ENCODE measurements around the gene MPP2. TPM values are rescaled to one million over a fixed set of nuclear protein-coding genes. Genes with fewer than 3 reads are reported as not detected.
A peak's percentile ranks its signal among the peaks of the same experiment; 100 is the strongest.
"Not testable (repeated sequence)": the region's sequence is repeated elsewhere in the genome, so short reads cannot be mapped to it uniquely, and the experiment has no call there.

MPP2 gene
- total RNA-seq, 2 experiments from 2014 or later: 0.56 to 0.61 TPM

DNA sequence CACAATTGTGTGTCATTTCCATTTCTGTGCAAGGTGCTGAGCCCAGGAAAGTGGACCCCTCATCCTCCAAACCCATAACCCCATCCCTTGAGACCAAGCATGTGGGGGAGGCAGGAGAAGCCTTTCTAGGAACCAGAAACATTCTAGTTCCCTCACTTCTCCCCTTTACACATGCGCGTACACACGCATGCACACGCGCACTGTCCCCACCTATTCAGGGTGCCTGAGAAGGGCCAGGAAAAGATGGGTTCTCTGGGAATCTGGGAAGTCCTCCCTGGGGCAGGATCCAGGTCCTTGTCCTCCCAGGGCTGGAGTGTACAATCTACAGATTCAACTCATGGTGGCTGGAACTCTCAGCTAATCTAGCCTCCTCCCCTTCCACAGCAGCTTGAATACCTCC is 32.5 kb upstream of the MPP2 start:
- Mint-ChIP-seq H3K4me1 (peaks cover 11% of the 10 kb centered on the region), H3K27ac (no peak overlapping the region), H3K4me3 (no peak overlapping the region), H3K27me3 (peaks cover 26% of the 10 kb centered on the region), H3K36me3 (no peaks in the 10 kb centered on the region), H3K9me3 (ENCODE audit: low read depth) (no peaks in the 10 kb centered on the region)
- DNase-seq (no peak), ATAC-seq (no peak)
- CTCF ChIA-PET: interaction anchor here (1.2 to 1.5 kb wide), 3 partner anchors 29 to 162 kb away, joined by 3 read pairs; no protein-coding TSS in a partner anchor

GRCh38 chr17:43939452-43939851 is 32.1 kb upstream of the MPP2 start:
- ATAC-seq; H3K4me1 Mint-ChIP-seq; H3K36me3 Mint-ChIP-seq; H3K4me3 Mint-ChIP-seq; H3K9me3 Mint-ChIP-seq (ENCODE audit: low read depth); DNase-seq; H3K27ac Mint-ChIP-seq: not testable (repeated sequence)
- peaks cover 25% of the 10 kb centered on the region for H3K27me3 Mint-ChIP-seq
- CTCF ChIA-PET: interaction anchor here (1.2 to 1.7 kb wide), 5 partner anchors 12 to 161 kb away, joined by 3 read pairs; no protein-coding TSS in a partner anchor

GRCh38 chr17:43938838-43939182 is 31.5 kb upstream of the MPP2 start:
- DNase-seq (no peak), ATAC-seq (no peak)
- Mint-ChIP-seq H3K4me3 (no peak overlapping the region), H3K36me3 (no peaks in the 10 kb centered on the region), H3K9me3 (ENCODE audit: low read depth) (no peaks in the 10 kb centered on the region), H3K4me1 (peaks cover 6% of the 10 kb centered on the region), H3K27me3 (peaks cover 25% of the 10 kb centered on the region), H3K27ac (no peak overlapping the region)
- CTCF ChIA-PET: interaction anchor here (0.6 to 2.7 kb wide), 8 partner anchors 8 to 103 kb away, joined by 3 to 8 read pairs (median 4); no protein-coding TSS in a partner anchor

- H3K9me3 Mint-ChIP-seq (ENCODE audit: low read depth): no peaks in the 10 kb centered on the region
- no peak for ATAC-seq
- DNase-seq: no peak
- CTCF ChIA-PET: interaction anchor here (1.2 to 2.7 kb wide), 3 partner anchors 8 to 26 kb away, joined by 5 to 8 read pairs (median 6); no protein-coding TSS in a partner anchor
- H3K27ac Mint-ChIP-seq: no peak overlapping the region
- no peak overlapping the region for H3K4me3 Mint-ChIP-seq
- peaks cover 6% of the 10 kb centered on the region for H3K4me1 Mint-ChIP-seq
- H3K27me3 Mint-ChIP-seq: peaks cover 25% of the 10 kb centered on the region
- H3K36me3 Mint-ChIP-seq: no peaks in the 10 kb centered on the region
Measured at GRCh38 chr17:43936434-43936833, 29.1 kb upstream of the MPP2 start.

DNA sequence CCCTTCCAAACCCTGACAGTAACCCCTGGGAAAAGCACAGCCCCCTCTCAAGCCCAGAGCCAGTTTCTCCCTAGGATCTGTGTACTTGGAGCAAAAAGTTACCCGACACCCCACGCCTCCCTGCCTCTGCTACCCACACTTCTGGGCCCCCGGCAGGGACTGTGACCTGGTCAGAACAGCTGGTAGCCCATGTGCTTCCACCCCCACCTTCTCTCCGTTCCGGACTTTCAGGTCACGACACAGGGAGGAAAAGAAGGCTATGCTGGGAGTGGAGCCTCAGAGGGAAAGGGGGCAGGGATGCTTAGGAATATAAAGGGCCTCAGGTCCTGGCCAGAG is 28.6 kb upstream of the MPP2 start:
- Mint-ChIP-seq H3K9me3 (ENCODE audit: low read depth) (no peaks in the 10 kb centered on the region), H3K4me1 (peaks cover 6% of the 10 kb centered on the region), H3K4me3 (no peak overlapping the region), H3K27ac (no peak overlapping the region), H3K36me3 (no peaks in the 10 kb centered on the region), H3K27me3 (peaks cover 25% of the 10 kb centered on the region)
- DNase-seq (no peak), ATAC-seq (no peak)
- CTCF ChIA-PET: interaction anchor here (1.5 to 2.3 kb wide), 2 partner anchors 8 to 26 kb away, joined by 6 read pairs; no protein-coding TSS in a partner anchor

- Mint-ChIP-seq H3K27ac (no peak overlapping the region), H3K27me3 (peaks cover 25% of the 10 kb centered on the region), H3K36me3 (no peaks in the 10 kb centered on the region), H3K9me3 (ENCODE audit: low read depth) (no peaks in the 10 kb centered on the region), H3K4me1 (peaks cover 6% of the 10 kb centered on the region), H3K4me3 (no peak overlapping the region)
- DNase-seq: no peak
- CTCF ChIA-PET: interaction anchor here (1.5 to 2.3 kb wide), 2 partner anchors 9 to 25 kb away, joined by 6 read pairs; no protein-coding TSS in a partner anchor
- no peak for ATAC-seq
Measured at GRCh38 chr17:43935204-43935925, 28.0 kb upstream of the MPP2 start.

- DNase-seq (no peak), ATAC-seq (no peak)
- Mint-ChIP-seq H3K27ac (no peak overlapping the region), H3K9me3 (ENCODE audit: low read depth) (no peaks in the 10 kb centered on the region), H3K27me3 (peaks cover 11% of the 10 kb centered on the region), H3K4me1 (peaks cover 6% of the 10 kb centered on the region), H3K4me3 (no peak overlapping the region), H3K36me3 (no peaks in the 10 kb centered on the region)
- CTCF ChIA-PET: interaction anchor here (2.0 to 2.1 kb wide), 2 partner anchors 11 to 22 kb away, joined by 5 to 11 read pairs; no protein-coding TSS in a partner anchor
Measured at GRCh38 chr17:43932923-43933322, 25.6 kb upstream of the MPP2 start.

GRCh38 chr17:43932357-43932756 is 25.0 kb upstream of the MPP2 start:
- peaks cover 9% of the 10 kb centered on the region for H3K4me1 Mint-ChIP-seq
- no peaks in the 10 kb centered on the region for H3K9me3 Mint-ChIP-seq (ENCODE audit: low read depth)
- CTCF ChIA-PET: interaction anchor here (2.0 to 2.1 kb wide), 2 partner anchors 11 to 22 kb away, joined by 5 to 11 read pairs; no protein-coding TSS in a partner anchor
- H3K4me3 Mint-ChIP-seq: no peak overlapping the region
- no peaks in the 10 kb centered on the region for H3K36me3 Mint-ChIP-seq
- no peak for DNase-seq
- peaks cover 9% of the 10 kb centered on the region for H3K27me3 Mint-ChIP-seq
- no peak overlapping the region for H3K27ac Mint-ChIP-seq
- ATAC-seq: no peak

- Mint-ChIP-seq H3K4me3 (no peak overlapping the region), H3K27me3 (peaks cover 13% of the 10 kb centered on the region), H3K9me3 (ENCODE audit: low read depth) (no peaks in the 10 kb centered on the region), H3K4me1 (peaks cover 16% of the 10 kb centered on the region), H3K27ac (no peak overlapping the region), H3K36me3 (no peaks in the 10 kb centered on the region)
- DNase-seq (no peak), ATAC-seq (no peak)
- CTCF ChIA-PET: interaction anchor here (1.1 to 1.7 kb wide), 2 partner anchors 13 to 20 kb away, joined by 4 to 6 read pairs; no protein-coding TSS in a partner anchor
Measured at GRCh38 chr17:43931062-43931571, 23.8 kb upstream of the MPP2 start.

DNA sequence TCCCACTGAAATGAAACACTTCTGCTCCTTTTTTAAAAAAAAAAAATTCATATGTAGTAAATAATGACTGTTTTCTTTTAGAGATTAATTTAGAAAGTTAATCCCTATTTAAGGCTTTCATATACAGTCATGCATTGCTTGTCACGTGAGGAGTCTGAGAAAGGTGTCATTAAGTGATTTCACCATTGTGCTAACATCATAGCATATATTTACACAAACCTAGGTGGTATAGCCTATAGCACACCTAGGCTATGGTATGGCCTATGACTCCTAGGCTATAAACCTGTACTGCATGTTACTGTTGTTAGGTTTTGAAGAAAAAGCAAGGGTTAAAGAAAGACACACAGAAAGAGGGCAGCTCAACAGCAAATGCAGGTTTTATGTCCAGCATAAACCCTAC is 21.3 kb upstream of the MPP2 start:
- DNase-seq (no peak), ATAC-seq (no peak)
- CTCF ChIA-PET: interaction anchor here (1.0 to 1.8 kb wide), 3 partner anchors 9 to 50 kb away, joined by 3 to 11 read pairs (median 8); no protein-coding TSS in a partner anchor
- Mint-ChIP-seq H3K9me3 (ENCODE audit: low read depth) (no peaks in the 10 kb centered on the region), H3K4me3 (no peak overlapping the region), H3K27ac (no peak overlapping the region), H3K4me1 (peaks cover 27% of the 10 kb centered on the region), H3K27me3 (peaks cover 19% of the 10 kb centered on the region), H3K36me3 (no peaks in the 10 kb centered on the region)

GRCh38 chr17:43927929-43928328 is 20.6 kb upstream of the MPP2 start:
- H3K9me3 Mint-ChIP-seq (ENCODE audit: low read depth); H3K36me3 Mint-ChIP-seq; DNase-seq: not testable (repeated sequence)
- peaks cover 19% of the 10 kb centered on the region for H3K27me3 Mint-ChIP-seq
- peak overlapping the region; percentile 50 for H3K4me3 Mint-ChIP-seq
- peak overlapping the region; percentile 33 for H3K27ac Mint-ChIP-seq
- peaks cover 27% of the 10 kb centered on the region for H3K4me1 Mint-ChIP-seq
- CTCF ChIA-PET: interaction anchor here (1.0 to 1.8 kb wide), 3 partner anchors 10 to 50 kb away, joined by 3 to 11 read pairs (median 8); no protein-coding TSS in a partner anchor
- ATAC-seq: peak; percentile 53

- Mint-ChIP-seq H3K4me1 (peaks cover 27% of the 10 kb centered on the region), H3K36me3 (no peaks in the 10 kb centered on the region), H3K27me3 (peaks cover 21% of the 10 kb centered on the region), H3K27ac (no peak overlapping the region), H3K4me3 (peak overlapping the region; percentile 50), H3K9me3 (ENCODE audit: low read depth) (no peaks in the 10 kb centered on the region)
- DNase-seq (no peak), ATAC-seq (no peak)
- CTCF ChIA-PET: interaction anchor here (2.3 to 3.0 kb wide), 2 partner anchors 17 kb away, joined by 11 to 18 read pairs; no protein-coding TSS in a partner anchor
Measured at GRCh38 chr17:43927060-43927864, 19.9 kb upstream of the MPP2 start.

DNA sequence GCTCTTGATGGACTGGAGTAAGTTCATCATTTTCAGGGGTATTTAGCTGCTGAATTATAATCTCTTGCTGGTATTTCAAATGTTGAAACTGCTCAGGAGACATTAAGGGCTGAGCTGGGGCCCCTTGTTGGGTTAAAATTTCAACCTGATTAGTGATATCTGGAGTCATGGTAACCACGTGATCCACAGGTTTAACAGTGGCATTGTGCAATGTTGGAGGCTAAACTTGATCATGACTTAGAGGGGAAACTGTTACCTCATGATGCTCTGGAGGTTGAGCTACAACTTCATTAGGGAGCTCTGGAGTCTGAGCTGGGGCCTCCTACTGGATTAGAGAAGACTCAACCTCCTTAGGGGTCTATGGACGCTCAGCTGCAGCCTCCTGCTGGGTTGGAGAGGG is 17.2 kb upstream of the MPP2 start:
- DNase-seq (no peak), ATAC-seq (peak; percentile 47)
- CTCF ChIA-PET: interaction anchor here (0.7 to 3.0 kb wide), 7 partner anchors 16 to 78 kb away, joined by 3 to 18 read pairs (median 7); no protein-coding TSS in a partner anchor
- peaks cover 21% of the 10 kb centered on the region for H3K27me3 Mint-ChIP-seq
- no peak overlapping the region for H3K27ac Mint-ChIP-seq
- no peak overlapping the region for H3K4me3 Mint-ChIP-seq
- no peaks in the 10 kb centered on the region for H3K36me3 Mint-ChIP-seq
- H3K4me1 Mint-ChIP-seq: peaks cover 27% of the 10 kb centered on the region
- no peaks in the 10 kb centered on the region for H3K9me3 Mint-ChIP-seq (ENCODE audit: low read depth)

All from activated CD8-positive, alpha-beta memory T cell treated with anti-CD3 and anti-CD28 coated beads, Interleukin-2, amount 10 ng/mL, durations not matched to agents 7 days and 5 days (primary cell).